A549 treated with GW870086 at 1 μM for 4 hours (cell line): ENCODE data around the gene TBL3. TPM values are rescaled to one million over a fixed set of nuclear protein-coding genes. Genes with fewer than 3 reads are reported as not detected.

Experiments
- total RNA-seq: library from RNA; stranded (reverse); fragments of 200-300 nt; extraction: Qiagen RNA extraction; gene quantifications from 5 replicates; pipeline ENCODE4 v1.2.3, GENCODE V29; 2022; ENCODE audit warnings: low read depth

Gene TBL3
- 28.5 to 41.0 TPM (median 37.8 TPM) in 5 replicates for total RNA-seq

DNA sequence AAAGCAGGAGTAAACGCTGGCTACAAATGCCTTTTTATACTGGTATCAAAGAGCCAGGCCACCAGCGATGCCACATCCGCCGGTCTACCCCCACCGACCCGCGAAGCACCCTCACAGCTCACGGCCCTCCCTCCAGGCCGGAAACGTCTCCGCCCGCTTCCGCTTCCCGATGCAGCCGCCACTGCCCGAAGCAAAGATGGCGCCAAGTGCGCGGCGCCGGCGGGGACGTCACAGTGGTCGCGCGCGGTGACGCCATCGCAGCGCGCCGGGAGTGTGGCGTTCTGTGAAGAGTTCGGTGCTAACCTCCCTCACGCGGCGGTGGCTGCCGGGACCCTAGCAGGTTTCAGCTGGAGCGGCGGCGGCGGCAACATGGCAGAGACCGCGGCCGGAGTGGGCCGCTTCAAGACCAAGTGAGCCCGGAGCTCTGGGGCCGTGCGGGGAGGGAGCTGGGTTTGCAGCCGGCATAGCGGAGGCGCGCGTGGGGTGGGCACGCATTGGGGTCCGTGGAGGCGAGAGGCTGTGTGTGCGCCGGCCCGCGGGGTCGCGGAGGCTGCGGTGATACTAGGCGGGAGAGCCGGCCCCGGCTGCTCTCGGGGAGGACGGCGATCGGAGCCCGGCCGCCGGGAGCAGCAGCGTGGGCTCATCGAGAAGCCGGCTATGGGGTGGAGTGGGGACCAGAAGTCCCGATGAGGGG, at the start of gene TBL3:
TBL3 (plus strand) TSS at position 258 of the 694 bp plus-strand sequence; CDS start at position 370, 112 bp downstream.

DNA sequence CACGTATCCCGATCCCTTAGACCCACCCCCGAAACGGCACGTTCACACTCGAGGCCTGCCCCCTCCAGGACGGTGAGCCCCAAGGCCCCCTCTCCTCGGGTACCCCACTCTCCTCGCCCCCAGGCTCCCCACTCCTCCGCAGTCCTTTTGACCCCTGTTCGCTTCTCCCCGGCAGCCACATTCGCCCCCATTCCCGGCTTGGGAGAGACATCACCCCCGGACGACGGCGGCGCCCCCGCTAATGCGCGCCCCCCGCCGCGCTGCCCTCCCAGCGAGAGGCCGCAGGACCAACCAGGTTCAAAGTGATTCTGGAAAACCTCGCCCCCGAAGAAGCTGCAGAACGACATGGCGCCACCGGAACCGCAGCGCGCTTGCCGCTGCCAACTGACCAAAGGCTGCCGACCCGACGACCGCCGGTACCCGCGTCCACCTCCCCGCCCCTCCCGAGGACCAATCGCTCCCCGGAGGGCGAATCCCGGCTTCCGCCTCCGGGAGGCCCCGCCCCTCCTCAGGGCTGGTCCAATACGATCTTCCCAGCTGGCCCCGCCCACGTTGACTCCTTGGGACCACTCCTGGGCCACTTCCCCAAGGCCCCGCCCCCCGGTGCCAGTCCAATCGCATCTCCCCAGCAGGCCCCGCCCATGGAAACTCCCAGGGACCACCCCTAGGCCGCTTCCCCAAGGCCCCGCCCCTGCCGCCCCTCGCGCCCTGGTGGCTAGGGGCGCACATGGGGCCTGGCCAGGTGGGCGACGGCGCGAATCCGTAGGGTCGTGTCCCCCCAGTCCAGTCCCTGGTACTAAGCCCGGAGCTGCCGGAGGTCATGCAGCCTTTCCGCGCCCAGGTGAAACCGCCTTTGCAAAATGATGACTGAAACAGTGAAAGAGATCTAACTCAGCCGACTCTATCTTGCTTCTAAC, 28.8 kb upstream of the TBL3 start, which contains the start of gene MSRB1:
MSRB1 (minus strand) TSS at position 390 of the 917 bp plus-strand sequence; CDS start at position 347, 43 bp downstream.

DNA sequence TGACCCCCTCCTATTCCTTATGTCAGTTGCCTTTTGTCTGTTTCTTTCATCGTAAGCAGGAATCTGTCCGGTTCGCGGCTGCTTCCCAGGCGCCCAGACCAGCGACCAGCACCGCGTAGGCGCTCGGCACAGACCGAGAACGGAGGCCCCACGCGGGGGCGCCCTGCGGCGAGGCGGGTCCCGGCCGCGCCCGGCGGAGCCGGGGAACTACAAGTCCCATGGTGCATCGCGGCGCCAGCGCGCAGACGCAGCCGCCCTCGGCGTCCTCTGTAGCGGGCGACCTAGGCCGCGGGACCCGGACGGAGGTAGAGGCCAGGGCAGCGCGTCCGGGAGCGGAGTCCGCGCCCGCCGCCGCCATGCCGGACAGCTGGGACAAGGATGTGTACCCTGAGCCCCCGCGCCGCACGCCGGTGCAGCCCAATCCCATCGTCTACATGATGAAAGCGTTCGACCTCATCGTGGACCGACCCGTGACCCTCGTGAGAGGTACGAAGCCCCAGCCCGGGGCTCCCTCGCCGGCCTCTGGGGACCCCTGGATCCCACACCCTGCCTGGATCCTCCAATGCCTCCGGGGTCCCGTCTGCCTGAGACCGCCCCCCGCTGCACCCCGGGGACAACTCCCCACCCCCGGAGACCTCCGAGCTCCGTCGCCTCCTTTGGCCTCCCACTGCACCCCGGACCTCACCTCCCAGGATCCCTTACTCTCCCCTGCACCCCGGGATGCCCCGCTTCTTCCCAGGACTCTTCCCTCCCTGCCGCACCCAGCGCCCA, 12.4 kb upstream of the TBL3 start, which contains the start of gene NDUFB10:
NDUFB10 (plus strand) TSS at position 270 of the 771 bp plus-strand sequence; CDS start at position 357, 87 bp downstream.

DNA sequence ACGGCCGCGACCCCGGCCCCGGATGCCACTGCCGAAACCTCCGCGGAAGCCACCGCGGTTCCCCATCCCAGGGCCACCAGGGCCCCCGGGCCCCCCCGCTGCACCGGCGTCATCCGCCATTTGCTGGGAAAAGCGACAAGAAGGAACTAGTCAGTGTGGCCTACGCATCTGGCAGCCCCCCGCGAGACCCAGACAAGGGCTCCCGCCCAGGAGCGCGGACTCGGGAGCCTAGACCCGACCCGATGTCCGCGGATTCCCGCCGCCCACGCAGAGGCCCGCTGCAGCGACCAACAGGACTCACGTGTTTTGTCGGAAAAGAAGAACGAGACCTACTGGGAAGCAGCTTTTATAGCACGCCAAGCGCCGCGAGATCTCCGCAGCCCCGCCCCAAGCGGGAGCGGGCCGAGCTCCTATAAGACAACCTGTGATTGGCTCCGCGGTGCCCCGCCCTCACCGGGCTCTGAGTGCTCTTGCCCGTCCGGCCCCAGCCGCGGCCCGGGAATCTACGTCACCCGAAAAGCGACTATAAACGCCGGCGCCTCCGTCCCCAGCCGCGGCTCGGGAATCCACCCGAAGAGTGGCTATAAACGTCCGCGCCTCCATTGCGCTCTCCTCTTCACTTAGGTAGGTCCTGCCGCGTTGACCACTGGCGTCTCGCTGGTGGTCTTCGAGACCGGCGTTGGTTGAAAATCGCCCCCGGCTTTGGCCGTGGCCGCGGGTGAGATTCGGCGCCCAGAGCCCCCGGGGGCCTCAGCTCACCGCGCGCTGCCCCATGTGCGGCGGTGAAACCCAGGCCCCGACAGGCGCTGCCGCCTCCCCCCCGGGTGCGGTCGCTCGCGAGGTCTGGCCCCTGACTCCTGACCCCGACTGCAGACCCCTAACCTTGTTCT, 7.1 kb upstream of the TBL3 start, which contains the start of gene RPS2:
RPS2 (minus strand) TSS at position 321 of the 890 bp plus-strand sequence; CDS start at position 120, 201 bp downstream.

DNA sequence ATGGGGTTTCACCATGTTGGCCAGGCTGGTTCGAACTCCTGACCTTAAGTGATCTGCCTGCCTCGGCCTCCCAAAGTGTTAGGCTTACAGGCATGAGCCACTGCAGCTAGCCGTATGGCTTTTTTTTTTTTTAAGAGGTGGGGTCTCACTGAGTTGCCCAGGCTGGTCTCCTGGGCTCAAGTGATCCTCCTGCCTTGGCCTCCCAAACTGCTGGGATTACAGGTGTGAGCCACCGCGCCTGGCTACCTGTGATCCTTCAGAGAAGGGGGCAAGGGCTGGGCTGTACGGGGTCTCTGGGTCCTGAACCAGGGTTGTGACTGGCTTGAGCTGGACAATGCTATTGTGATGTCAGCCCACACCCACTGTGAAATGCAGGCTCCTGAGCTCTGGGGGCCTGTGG, 5.4 kb upstream of the TBL3 start, which contains the start of gene RNF151:
RNF151 (plus strand) TSS at position 397 of the 400 bp plus-strand sequence. CDS start 26 bp downstream, outside the sequence.

DNA sequence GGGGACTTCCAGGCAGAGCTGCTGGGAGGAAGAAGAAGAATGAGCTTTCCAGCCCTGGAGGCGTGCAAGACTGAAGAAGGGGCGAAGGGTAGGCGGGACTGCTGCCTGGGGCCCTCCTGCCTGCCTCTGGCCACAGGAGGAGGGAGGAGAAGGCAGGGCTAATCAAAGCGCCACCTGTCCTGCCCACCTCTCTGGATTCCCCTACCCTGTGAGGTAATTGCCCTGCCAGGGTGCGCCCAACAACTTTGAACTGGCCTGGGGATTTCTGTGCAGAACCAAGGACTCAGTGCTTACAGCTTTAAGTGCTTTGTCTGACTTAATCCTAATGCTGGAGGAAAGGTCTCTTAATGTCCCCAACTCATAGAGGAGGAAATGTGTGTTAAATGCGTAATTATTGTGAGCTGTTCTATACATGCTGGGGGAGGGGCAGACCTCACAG, 9.6 kb downstream of the TBL3 start, which contains the start of gene NOXO1:
NOXO1 (minus strand) TSS at position 72 of the 439 bp plus-strand sequence. CDS start 290 bp downstream, outside the sequence.

DNA sequence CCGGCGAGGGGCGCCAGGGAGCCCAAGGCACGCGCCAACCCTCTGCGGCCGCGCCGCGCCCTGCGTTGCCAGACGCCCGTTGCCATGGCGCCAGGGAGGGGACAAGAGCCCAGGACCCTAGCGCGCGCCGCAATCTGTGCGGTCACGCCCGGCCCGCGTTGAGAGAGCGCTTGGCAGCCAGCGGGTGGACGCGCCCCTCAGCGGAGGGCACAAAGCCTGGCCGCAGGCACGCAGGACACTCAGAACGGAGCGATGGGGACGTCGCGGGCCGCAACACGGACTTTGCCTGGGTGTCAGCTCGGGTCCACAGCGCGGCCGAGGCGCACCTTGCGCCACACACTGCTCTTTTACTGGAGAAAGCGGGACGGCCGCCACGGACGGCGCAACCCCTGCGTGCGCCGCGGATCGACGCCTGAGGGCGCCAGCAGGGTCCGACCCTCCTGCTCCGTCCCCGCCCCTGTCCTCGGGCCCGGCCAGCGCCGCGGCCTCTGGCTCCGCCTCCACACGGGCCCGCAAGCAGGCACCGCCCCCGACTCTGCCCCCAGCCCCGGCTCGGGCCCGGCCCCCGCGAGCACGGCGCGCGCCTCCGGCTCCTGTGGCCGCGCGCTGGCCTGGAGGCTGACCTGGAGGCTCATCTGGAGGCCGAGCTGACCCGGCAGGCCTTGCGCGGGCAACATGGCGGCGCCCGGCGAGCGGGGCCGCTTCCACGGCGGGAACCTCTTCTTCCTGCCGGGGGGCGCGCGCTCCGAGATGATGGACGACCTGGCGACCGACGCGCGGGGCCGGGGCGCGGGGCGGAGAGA, 11.9 kb downstream of the TBL3 start, which contains the start of gene GFER:
GFER (plus strand) TSS at position 650 of the 803 bp plus-strand sequence; CDS start at position 676, 26 bp downstream.

DNA sequence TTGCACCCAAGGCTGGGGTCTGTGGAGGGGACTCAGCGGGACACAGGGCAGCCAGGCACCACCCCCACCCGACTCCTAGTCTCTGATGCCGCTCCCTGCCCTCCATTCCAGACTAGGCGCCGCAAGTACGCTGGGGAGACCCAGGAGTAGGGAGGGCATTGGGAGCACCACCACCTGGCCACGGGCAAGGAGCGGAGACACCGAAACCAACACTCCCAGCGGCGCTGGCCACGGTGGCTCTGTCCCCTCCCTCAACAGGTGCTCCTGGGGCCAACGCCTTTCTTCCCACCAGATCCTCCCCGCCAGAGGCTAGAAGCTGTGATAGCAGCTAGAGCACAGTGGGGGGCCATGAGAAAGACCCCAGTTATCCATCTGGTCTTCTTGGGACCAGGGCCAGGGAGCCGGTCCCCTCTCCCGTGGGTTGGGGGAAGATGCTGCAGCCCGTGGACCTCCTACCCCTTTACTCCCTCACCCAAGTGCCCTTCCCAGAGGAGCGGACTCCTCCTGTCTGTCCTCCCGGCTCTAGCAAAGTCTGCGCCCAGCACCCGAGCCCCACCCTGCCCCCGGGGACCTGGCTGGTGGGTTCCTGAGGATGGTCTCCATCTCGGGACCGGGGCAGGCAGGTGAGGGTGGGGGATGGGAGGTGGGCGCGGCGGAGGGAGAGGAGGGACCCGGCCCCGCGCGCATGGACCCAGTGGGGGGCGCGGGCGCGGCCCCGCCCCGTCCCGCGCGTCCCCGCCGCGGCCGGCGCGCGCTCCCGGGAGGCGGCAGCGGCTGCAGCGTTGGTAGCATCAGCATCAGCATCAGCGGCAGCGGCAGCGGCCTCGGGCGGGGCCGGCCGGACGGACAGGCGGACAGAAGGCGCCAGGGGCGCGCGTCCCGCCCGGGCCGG, 17.6 kb downstream of the TBL3 start, which contains the start of gene SYNGR3:
SYNGR3 (plus strand) TSS at position 762 of the 892 bp plus-strand sequence. CDS start 133 bp downstream, outside the sequence.

DNA sequence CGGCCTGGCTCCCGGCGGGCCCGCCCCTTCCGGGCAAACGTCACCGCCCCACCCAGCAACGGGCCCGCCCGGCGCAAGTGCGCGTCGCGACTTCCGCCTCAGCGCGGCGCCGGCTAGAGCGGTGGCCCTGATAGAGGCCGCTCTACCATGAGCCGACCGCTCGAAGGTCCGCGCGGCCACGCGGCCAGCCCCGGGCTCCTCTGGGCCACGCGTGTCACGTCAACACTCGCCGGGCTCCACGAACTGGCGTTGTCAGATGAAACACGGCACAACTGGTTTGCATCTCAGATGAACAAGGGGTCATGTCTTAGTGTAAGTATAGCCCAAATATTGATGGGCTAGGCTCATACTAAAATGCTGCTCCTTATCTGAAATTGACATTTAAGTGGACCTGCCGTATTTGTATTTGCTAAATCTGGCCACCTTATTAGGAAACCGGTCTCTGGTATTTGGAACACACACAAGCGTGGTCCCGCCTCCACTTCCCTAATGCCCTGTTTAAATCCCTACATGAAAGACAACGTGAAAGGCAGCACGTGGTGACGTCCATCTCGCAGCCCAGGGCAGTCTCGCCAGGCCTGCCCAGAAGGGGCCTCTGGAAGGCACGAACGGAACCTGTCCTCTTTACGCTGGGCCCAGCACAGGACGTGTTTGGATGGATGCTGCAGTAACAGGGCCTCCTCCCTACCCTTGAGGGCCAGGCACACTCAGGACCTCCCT, 38.1 kb downstream of the TBL3 start, which contains the start of gene ZNF598:
ZNF598 (minus strand) TSS at position 31 of the 720 bp plus-strand sequence.

DNA sequence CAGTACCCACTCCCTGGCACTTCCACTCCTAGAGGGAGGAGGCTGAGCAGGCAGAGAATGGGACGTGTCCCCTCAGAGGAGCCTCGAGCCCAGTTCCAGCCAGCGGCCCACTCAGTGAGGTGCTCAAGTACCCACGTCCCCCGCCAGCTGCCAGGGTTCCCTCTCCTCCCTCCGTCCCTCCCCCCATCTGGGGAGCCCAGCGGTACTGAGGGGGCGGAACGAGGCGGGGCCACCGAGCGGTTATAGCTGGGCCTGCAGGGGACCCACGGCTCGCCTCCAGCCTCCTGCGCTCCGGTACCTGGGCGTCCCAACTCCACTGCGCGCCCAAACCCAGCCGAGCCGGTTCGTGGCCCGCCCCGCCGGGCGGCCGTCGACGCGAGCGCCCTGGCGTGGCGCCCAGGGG, 47.7 kb downstream of the TBL3 start, which contains the start of gene NPW:
NPW (plus strand) TSS at position 268 of the 403 bp plus-strand sequence.

DNA sequence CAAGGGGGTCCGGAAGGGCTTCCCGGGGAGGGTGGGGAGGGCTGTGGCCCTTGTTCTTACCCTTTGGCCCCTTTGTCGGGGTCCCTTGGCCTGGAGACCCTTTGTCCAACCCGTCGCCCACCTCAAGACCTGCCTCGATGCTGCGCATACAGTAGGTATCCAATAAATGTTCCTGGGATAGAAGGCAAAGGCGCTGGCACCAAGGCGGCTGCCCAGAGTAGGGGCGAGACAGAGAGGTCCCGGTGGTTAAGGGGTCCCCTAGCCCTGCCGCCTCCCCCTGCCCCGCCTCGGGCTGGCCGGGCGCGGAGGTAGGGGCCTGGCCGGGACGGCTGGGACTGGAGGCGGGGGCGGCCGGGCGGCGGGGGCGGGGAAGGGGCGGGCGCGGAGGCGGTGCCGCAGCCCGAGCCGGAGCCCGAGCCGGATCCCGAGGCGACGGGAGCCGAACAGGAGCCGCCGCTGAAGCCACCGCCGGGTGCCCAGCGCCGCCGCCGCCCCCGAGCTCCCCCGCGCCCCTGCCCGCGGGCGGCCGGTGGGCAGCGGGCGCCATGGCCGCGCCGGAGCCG, 54.7 kb downstream of the TBL3 start, which contains the start of gene NHERF2:
NHERF2 (plus strand) TSS at position 442 of the 563 bp plus-strand sequence; CDS start at position 546, 104 bp downstream.

Other genes with a start within 250 kb of the TBL3 start
- gene NME3, start 200.5 kb upstream of the TBL3 start, total RNA-seq = 36.1 to 62.1 TPM (median 56.3 TPM) in 5 replicates
- 6.5 to 12.4 TPM (median 10.3 TPM) in 5 replicates for gene EME2, start 199.2 kb upstream of the TBL3 start, total RNA-seq
- gene MRPS34, start 198.9 kb upstream of the TBL3 start, total RNA-seq = 165 to 272 TPM (median 249 TPM) in 5 replicates
- gene SPSB3, start 189.5 kb upstream of the TBL3 start, total RNA-seq = 14.6 to 24.6 TPM (median 23.2 TPM) in 5 replicates
- gene NUBP2, start 189.1 kb upstream of the TBL3 start, total RNA-seq = 59.4 to 85.3 TPM (median 79.7 TPM) in 5 replicates
- gene IGFALS, start 178.3 kb upstream of the TBL3 start, total RNA-seq = 0.06 TPM in 1 of 5 replicates, not detected in the others
- 61.5 to 70.0 TPM (median 66.3 TPM) in 5 replicates for gene HAGH, start 145.2 kb upstream of the TBL3 start, total RNA-seq
- gene FAHD1, start 144.8 kb upstream of the TBL3 start, total RNA-seq = 46.1 to 51.7 TPM (median 46.8 TPM) in 5 replicates
- gene MEIOB, start 99.9 kb upstream of the TBL3 start, total RNA-seq = 1.2 to 2.1 TPM (median 1.5 TPM) in 5 replicates
- 1.4 to 2.7 TPM (median 2.2 TPM) in 5 replicates for gene HS3ST6, start 53.6 kb upstream of the TBL3 start, total RNA-seq
- 33.4 to 43.1 TPM (median 40.4 TPM) in 5 replicates for gene MSRB1, start 28.9 kb upstream of the TBL3 start, total RNA-seq
- gene RPL3L, start 17.4 kb upstream of the TBL3 start, total RNA-seq = 0.13 to 0.21 TPM in 2 of 5 replicates, not detected in the others
- gene NDUFB10, start 12.5 kb upstream of the TBL3 start, total RNA-seq = 238 to 320 TPM (median 255 TPM) in 5 replicates
- 4,023 to 5,272 TPM (median 5,225 TPM) in 5 replicates for gene RPS2, start 7.2 kb upstream of the TBL3 start, total RNA-seq
- gene RNF151, start 5.2 kb upstream of the TBL3 start, total RNA-seq = not detected in 5 replicates
- gene NOXO1, start 9.4 kb downstream of the TBL3 start, total RNA-seq = 0.25 to 0.58 TPM (median 0.37 TPM) in 3 of 5 replicates, not detected in the others
- gene GFER, start 12.1 kb downstream of the TBL3 start, total RNA-seq = 21.9 to 49.2 TPM (median 39.8 TPM) in 5 replicates
- 5.5 to 8.3 TPM (median 8.1 TPM) in 5 replicates for gene SYNGR3, start 17.9 kb downstream of the TBL3 start, total RNA-seq
- 43.7 to 60.1 TPM (median 56.5 TPM) in 5 replicates for gene ZNF598, start 37.8 kb downstream of the TBL3 start, total RNA-seq
- 0.44 to 1.7 TPM (median 0.85 TPM) in 5 replicates for gene NPW, start 47.7 kb downstream of the TBL3 start, total RNA-seq
- gene NHERF2, start 54.8 kb downstream of the TBL3 start, total RNA-seq = 48.2 to 73.8 TPM (median 68.4 TPM) in 5 replicates
- gene NTHL1, start 75.8 kb downstream of the TBL3 start, total RNA-seq = 37.9 to 51.7 TPM (median 44.3 TPM) in 5 replicates
- gene TSC2, start 75.9 kb downstream of the TBL3 start, total RNA-seq = 30.8 to 44.5 TPM (median 43.0 TPM) in 5 replicates
- gene PKD1, start 163.8 kb downstream of the TBL3 start, total RNA-seq = 36.9 to 55.8 TPM (median 48.0 TPM) in 5 replicates
- 2.4 to 4.9 TPM (median 2.9 TPM) in 5 replicates for gene RAB26, start 176.6 kb downstream of the TBL3 start, total RNA-seq
- 37.1 to 58.7 TPM (median 50.7 TPM) in 5 replicates for gene TRAF7, start 183.7 kb downstream of the TBL3 start, total RNA-seq
- gene CASKIN1, start 224.6 kb downstream of the TBL3 start, total RNA-seq = 0.35 to 0.55 TPM (median 0.45 TPM) in 5 replicates
- 38.1 to 52.1 TPM (median 49.1 TPM) in 5 replicates for gene MLST8, start 233.4 kb downstream of the TBL3 start, total RNA-seq
- 3.6 to 6.2 TPM (median 5.0 TPM) in 5 replicates for gene BRICD5, start 238.8 kb downstream of the TBL3 start, total RNA-seq
- 18.4 to 32.7 TPM (median 32.3 TPM) in 5 replicates for gene PGP, start 242.8 kb downstream of the TBL3 start, total RNA-seq